ENCODE results near the gene CYP3A5.
"Not testable (repeated sequence)": the region's sequence is repeated elsewhere in the genome, so short reads cannot be mapped to it uniquely, and the experiment has no call there.

CYP3A5 gene

GRCh38 chr7:99637414-99637813 is 42.4 kb downstream of the CYP3A5 start:
- not testable (repeated sequence) for DNase-seq

DNA sequence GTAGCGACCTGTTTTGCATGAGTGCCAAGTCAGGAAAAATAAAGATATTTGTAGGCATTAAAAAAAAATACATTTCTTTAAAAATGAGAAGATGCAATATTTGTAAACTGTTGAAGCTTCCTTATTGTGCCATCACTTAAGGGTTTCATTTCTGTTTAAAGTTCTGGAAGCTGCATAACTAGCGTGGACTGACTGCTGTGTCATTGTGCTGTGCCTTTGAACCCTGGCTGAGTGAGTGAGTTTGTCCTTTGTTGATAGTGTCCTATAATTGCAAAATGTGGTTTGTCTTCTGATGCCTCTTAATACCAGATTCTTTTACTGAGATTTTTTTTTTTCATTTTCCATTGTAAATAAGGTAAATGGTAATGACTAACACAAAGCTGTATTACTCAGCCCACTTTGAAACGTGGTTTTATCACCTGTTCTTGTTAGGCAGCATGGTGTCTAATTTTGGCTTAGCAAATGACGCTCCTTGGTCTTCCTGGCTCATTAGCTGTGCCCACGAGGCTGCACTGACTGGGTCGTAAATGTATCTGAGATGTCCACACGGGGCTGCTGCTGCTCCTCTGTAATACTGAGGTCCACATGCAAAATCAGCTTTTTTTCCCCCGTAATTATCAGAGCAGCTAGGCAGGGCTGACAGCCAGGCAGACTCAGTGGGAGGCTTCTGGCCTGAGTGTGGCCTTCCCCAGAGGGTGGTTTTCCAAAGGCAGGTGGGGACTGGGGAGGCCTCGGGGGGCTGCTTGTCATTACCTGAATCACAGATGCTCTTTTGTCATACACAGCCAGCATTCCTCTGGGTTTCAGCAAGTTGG is 48.3 kb downstream of the CYP3A5 start:
- DNase-seq, result no peak

- no peak for DNase-seq
Observed at GRCh38 chr7:99629643-99630042, 50.2 kb downstream of the CYP3A5 start.

DNA sequence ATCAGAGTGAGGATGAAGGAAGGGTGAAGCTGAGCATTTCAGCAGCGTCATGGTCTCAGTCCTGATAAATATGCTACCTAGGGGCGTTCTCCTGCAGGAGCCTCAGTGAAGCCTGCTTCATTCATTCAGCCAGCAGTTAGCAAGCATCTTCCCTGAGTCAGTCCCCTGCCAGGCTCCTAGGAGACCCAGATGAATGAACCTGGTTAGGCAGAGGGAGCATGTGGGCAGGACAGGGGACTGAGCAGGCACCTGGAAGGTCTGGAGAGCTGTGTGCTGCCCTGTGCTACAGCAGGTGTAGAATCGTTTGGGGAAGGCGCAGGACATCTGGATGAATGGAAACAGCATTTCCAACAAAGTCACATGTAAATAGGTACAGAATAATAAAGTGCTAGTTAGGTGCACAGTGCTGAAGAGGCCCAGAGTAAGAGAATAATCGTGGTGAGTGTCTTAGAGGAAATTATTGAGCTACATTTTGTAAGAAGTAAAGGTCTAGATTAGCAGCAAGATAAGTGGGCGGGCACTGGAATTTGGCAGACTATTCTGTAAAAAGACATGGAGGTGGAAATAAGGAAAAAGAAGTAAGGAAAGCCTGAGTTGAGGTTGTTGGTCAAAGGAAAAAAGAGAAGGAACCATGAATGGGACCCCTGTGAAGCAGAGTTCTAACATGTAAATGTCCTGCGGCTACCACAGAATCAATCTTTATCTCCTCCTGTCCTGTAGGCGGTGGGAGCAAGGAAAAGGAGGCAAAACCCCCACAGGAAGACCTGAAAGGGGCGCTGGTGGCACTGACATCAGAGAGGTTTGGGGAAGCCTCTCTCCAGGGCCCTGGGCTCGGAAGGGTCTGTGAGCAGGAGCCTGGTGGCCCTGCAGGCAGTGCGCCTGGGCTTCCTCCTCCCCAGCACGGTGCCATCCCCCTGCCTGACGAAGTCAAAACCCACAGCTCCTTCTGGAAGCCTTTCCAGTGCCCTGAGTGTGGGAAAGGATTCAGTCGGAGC is 51.0 kb downstream of the CYP3A5 start:
- DNase-seq, result no peak

- no peak for DNase-seq
Observed at GRCh38 chr7:99627513-99627912, 52.3 kb downstream of the CYP3A5 start.

GRCh38 chr7:99626661-99627060 is 53.1 kb downstream of the CYP3A5 start:
- no peak for DNase-seq

DNA sequence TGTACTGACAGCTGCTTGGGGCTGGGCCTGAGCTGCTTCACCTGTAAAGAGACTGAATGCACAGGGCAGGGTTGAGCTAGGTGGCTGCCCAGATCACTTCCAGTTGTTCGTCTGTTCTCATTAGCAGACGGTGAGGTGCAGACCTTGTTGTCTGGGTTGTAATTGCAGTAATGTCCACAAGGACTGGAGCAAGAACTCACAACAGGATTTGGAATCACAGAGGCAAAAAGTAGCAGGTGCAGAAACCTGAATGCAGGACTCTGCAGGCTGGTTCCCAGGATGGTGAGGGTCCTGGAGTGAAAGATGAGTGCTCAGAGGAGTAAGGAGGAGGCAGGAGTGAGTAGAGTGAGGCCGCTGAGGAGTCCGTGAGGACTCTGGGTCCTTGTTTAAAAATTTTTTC is 53.8 kb downstream of the CYP3A5 start:
- no peak for DNase-seq

DNA sequence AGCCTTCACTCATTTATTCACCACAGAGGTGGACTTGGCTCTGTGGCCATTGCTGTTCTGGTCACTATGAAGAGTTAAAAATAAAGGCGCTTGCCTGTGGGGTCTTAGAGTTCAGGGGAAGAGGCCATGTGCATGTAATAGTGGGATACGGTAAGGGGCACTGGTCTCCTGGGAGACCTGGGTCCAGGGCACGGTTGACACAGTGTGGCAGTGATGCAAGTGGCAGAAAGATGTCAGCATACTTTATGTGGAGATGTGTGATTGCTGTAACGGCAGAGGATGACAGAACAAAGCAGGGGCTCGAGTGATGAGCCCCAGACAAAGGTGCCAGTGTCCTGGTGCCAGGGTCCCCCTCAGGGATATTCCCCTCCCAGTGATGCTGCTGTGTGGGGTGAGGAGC is 54.5 kb downstream of the CYP3A5 start:
- no peak for DNase-seq

DNA sequence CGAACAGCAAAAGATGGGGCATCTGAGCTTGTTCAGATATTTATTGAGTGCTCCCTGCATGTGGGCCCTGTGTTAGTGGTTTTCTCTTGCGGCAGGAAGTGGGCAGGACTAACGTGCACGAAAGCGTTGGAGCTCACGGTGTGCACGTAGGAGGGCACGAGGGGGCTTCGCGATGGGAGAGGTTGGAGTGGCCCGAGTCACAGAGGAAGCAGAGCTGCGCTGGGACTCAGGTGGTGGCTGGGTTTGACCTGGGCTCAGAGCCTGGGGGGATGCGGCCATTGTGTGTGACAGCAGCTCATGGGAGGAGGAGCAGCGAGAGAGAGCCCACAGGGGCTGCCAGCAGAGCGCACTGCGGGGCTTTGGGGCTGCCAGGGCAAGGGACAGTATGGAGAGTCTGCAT is 55.3 kb downstream of the CYP3A5 start:
- no peak for DNase-seq

GRCh38 chr7:99623702-99624447 is 55.9 kb downstream of the CYP3A5 start:
- no peak for DNase-seq

DNA sequence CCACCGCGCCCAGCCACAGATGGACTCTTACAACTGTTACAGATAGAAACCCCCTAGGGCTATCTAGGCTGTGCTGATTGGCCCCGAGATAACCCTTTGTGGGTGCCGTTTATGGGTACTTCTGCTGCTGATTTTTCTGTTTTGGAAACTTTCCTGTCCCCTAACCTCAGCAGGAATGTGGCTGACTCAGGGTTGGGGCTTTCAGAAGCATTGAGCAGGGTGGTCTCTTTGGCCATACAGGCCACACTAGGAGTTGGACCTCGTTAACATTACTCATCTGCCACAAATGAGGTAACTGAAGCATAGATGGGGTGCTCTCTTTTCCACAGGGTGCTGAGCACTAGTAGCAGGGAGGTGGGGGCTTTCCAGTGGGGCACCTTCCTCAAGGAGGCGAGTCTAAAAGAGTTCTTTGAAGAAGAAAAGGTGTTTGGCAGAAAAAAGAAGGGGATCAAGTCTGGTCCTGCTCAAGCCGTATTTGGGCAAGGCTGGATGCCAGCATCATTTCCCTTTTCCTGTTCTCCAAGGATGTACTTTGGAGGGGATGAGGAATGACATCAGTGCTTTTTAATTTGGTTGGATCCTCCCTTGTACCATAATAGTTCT is 56.6 kb downstream of the CYP3A5 start:
- no peak for DNase-seq

DNA sequence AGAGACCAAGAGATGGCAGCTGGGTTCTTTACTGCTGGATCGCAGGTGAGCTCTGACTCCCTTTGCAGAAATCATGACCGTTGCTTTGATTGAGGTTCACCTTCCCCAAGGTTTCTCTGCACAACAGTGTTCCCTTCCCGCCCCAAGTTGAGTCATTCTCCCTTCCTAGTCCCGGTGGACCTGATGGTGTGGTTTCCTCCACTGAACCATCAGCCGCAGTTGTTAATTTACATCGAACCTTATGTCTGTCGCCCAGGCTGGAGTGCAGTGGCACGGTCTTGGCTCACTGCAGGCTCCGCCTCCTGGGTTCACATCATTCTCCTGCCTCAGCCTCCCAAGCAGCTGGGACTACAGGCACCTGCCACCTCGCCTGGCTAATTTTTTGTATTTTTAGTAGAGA is 57.2 kb downstream of the CYP3A5 start:
- no peak for DNase-seq

DNA sequence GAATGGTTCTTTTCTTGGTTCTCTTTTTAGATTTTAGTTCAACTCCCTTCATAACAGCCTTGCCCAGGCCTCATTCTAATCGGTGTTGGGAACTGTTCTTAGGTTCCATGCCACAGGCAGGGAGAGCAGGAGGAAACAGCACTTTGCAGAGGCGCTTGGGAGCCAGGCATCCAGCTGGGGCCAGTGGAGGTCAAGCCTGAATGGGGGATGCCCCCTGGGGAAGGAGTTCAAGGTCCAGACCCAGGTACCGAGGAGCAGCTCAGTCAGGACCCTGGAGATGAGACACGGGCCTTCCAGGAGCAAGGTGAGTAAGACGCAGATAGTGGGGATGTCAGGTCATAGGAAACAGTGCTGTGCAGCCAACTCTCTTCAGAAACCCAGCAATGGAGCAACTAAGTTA is 58.5 kb downstream of the CYP3A5 start:
- DNase-seq, result no peak

DNA sequence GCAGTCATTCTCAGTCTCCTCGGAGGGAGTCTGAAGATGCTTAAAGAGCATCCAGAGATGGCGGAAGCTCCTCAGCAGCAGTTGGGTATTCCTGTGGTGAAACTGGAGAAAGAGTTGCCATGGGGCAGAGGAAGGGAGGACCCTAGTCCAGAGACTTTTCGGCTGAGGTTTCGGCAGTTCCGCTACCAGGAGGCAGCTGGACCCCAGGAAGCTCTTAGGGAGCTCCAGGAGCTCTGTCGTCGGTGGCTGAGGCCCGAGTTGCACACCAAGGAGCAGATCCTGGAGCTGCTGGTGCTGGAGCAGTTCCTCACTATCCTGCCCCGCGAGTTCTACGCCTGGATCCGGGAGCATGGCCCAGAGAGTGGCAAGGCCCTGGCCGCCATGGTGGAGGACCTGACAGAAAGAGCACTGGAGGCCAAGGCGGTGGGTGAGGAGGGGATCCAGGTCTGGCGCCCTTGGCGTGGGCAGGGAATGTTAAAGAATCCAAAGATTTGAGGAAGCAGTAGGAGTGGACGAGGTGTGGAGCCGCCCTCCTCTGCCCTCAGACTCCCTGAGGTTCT is 60.1 kb downstream of the CYP3A5 start:
- no peak for DNase-seq

DNA sequence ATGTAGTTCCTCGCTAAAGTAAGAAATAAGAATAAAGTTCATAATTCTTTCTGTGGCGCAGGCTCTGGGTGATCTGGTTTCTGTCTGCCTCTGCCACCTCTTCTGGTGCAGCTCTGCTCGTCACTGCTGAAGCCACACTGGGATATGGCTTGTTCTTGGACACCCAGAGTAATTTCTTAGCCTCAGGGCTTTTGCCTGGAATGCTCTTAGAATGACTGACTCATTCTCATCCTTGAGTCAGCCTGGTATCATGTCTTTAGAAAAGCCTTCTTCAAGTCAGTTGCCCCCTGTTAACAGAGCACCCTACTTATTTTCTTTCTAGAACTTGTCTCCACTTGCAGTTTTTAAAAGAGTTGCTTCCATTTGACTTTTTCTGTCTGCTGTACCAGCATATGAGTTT is 61.1 kb downstream of the CYP3A5 start:
- no peak for DNase-seq

- no peak for DNase-seq
Observed at GRCh38 chr7:99617192-99617781, 62.5 kb downstream of the CYP3A5 start.

DNA sequence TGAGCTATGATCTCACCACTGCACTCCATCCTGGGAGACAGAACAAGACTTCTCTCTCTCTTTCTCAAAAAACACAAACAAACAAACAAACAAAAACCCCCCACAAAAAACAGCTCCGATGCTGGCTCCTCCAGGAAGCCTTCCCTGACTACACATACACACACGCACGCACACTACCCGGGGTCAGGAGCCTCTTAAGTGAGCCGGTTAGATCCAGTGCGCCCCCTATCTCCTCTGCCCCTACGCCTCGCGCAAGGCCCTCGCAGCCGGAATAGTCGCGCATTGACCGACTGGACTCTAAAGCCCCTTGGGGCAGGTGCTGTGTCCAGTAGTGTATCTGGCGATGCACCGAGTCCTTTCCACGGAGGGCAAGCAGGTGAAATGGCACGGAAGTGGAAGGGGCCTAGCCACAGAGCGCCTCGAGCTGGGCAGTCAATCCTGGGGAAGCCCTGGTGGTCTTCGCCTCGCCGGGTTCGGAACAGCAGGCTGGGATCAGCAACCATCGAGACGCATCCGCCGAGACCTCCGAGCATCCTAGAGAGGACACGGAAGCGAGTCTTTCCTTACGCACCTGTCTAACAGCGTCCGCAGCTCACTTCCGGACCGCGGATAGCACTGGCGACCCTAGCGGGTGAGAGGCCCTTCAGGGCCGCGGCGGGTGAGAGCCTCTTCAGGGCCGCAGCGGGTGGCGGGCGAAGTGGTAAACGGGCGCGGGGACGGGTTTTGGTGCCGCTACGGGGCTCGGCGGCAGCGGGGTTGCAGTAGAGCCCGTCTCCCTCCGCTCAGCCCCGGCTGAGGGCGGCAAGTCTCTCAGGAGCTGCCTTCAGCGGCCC is 63.2 kb downstream of the CYP3A5 start, which contains the start of gene ZSCAN25:
Gene ZSCAN25, plus strand, starts transcription at position 588 of the 833 bp plus-strand sequence. CDS start 2,661 bp downstream, outside the sequence.
- DNase-seq, result peak; percentile 97

- no peak for DNase-seq
Observed at GRCh38 chr7:99615989-99616358, 63.8 kb downstream of the CYP3A5 start.

DNA sequence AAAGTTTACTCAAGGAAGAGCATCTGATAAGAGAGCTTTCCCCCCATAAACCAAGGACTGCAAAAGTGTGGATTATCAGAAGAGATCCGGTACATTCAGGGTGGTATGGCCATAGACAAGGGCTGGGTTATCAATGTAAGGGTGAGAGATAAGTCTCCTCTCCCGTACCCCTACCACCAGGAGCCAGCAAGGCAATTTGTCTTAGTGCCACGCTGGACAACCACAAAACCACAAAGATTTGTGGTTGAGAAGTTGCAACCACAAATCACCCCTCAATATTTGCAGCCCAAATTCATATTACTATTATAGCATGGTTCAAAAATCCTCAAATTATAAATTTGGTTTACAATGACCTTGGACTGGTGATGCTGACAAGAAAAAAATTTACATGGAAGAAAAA is 65.3 kb downstream of the CYP3A5 start:
- DNase-seq, result no peak

GRCh38 chr7:99607548-99607947 is 72.2 kb downstream of the CYP3A5 start:
- no peak for DNase-seq

DNA sequence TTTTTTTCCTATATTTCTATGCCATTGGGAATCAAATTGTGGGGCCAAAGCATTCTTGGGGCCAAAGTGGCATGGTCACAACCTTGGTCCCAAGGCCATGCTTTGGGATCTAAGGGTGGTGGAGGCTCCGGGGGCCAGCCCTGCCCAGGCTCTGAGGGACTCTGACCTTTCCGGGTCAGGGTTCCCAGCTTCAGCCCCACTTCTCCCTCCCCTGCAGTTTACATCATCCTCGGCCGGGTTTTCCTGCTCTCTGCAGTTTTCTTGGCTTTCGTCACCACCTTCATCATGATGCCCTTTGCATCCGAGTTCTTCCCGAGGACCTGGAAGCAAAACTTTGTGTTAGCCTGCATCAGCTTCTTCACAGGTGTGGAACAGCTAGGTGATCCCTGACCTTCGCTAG is 73.3 kb downstream of the CYP3A5 start:
- no peak for DNase-seq

Data from RPMI8226 (cell line).